Endothelial cell of umbilical vein (primary cell): ENCODE results near the gene PSMC3. TPM values are rescaled to one million over a fixed set of nuclear protein-coding genes. Genes with fewer than 3 reads are reported as not detected.

Experiments used
- BruUV-seq: library from RNA; stranded (reverse); fragments of 400-500 nt; replicated peaks from 2 replicates; lab custom pipeline; 2021; lab: Mats Ljungman, UMichigan
- CTCF ChIA-PET: fragments of 300-600, 350-600 bp; sonication (Branson Sonifier 250); formaldehyde crosslinking; loops from one replicate; lab custom pipeline; 2021; ENCODE audit warnings: antibody characterized with exemption, inconsistent platforms; lab: Charles Lee
- POLR2A ChIA-PET: fragments of 300-600, 350-600 bp; sonication (Branson Sonifier 250); formaldehyde crosslinking; loops from one replicate; lab custom pipeline; 2021; ENCODE audit warnings: antibody characterized with exemption, inconsistent platforms; lab: Charles Lee
- DNase-seq: peaks from one replicate; pipeline ENCODE4 v3.0.0-alpha.2; 2011; ENCODE audit warnings: low read depth, low spot score
- FAIRE-seq: peaks from 2 replicates; lab custom pipeline; 2011; peaks lifted over from hg19 to GRCh38; lab: Jason Lieb, UNC
- H2AFZ ChIP-seq: 2 replicates; pipeline ENCODE4 v1.6.0; 2012; ENCODE audit warnings: low read depth, low read length, control low read depth, inconsistent platforms
- H3K27ac ChIP-seq: 2 replicates; pipeline ENCODE4 v1.5.1; 2011; ENCODE audit warnings: low read depth, mild to moderate bottlenecking, control low read depth, low read length, moderate library complexity; ENCODE audit not compliant: insufficient read depth
- H3K27me3 ChIP-seq, 2 experiments: 2 replicates each; pipeline versions ENCODE4 v1.6.0 to v1.6.1; 2011; ENCODE audit warnings: low read length in 2 of 2, mixed read lengths in 1 of 2; ENCODE audit not compliant: control insufficient read depth in 2 of 2, insufficient read depth in 2 of 2
- H3K36me3 ChIP-seq, 2 experiments: 2 replicates in 1 of 2; 3 replicates in 1 of 2; pipeline ENCODE4 v1.5.1; 2011; ENCODE audit warnings: low read length in 2 of 2, mild to moderate bottlenecking in 1 of 2, moderate library complexity in 1 of 2; ENCODE audit not compliant: control insufficient read depth in 2 of 2, insufficient read depth in 2 of 2; ENCODE audit errors: extremely low read depth in 1 of 2
- H3K4me1 ChIP-seq: 3 replicates; pipeline ENCODE4 v1.5.1; 2011; ENCODE audit warnings: mild to moderate bottlenecking, low read length; ENCODE audit not compliant: control insufficient read depth, insufficient read depth; ENCODE audit errors: extremely low read depth
- H3K4me2 ChIP-seq: 2 replicates; pipeline ENCODE4 v1.6.1; 2011; ENCODE audit warnings: low read length, control low read depth, mixed read lengths; ENCODE audit not compliant: insufficient read depth
- H3K4me3 ChIP-seq, 3 experiments: fragments of 200-600 bp in 1 of 3; sonication (generic), shearing (Covaris generic) in 1 of 3; replicated peaks in 1 of 3; 2 replicates each; pipeline ENCODE4 v1.5.1; 2011 to 2016; ENCODE audit warnings: control low read depth in 3 of 3, low read length in 3 of 3, mild to moderate bottlenecking in 2 of 3, inconsistent platforms in 1 of 3, low read depth in 1 of 3, moderate library complexity in 1 of 3; ENCODE audit not compliant: insufficient read depth in 1 of 3
- H3K79me2 ChIP-seq: 2 replicates; pipeline ENCODE4 v1.6.0; 2012; ENCODE audit warnings: low read length, inconsistent platforms; ENCODE audit not compliant: control insufficient read depth, insufficient read depth
- H3K9ac ChIP-seq: replicated peaks from 2 replicates; pipeline ENCODE3; 2011; ENCODE audit warnings: low read length, control low read depth; ENCODE audit not compliant: insufficient read depth; ENCODE audit errors: extremely low read depth
- H3K9me1 ChIP-seq: replicated peaks from 3 replicates; pipeline ENCODE4 v1.6.0; 2011; ENCODE audit warnings: mild to moderate bottlenecking, low read length; ENCODE audit not compliant: control insufficient read depth, insufficient read depth; ENCODE audit errors: extremely low read depth
- H3K9me3 ChIP-seq: replicated peaks from 2 replicates; pipeline ENCODE4 v1.5.1; 2012; ENCODE audit warnings: low read length, inconsistent platforms; ENCODE audit not compliant: control insufficient read depth, insufficient read depth
- H4K20me1 ChIP-seq: replicated peaks from 2 replicates; pipeline ENCODE3; 2011; ENCODE audit warnings: mild to moderate bottlenecking, low read length; ENCODE audit not compliant: control insufficient read depth, insufficient read depth; ENCODE audit errors: extremely low read depth
- CTCF ChIP-seq, 2 donors: IDR thresholded peaks; 1 replicate in 1 of 2; 2 replicates in 1 of 2; pipeline ENCODE4 v1.5.1; 2011; ENCODE audit warnings: low read length in 2 of 2, mild to moderate bottlenecking in 2 of 2, moderate library complexity in 2 of 2, control low read depth in 1 of 2, inconsistent platforms in 1 of 2, low read depth in 1 of 2; ENCODE audit not compliant: insufficient read depth in 1 of 2; ENCODE audit errors: extremely low read depth in 1 of 2
- EZH2 ChIP-seq: IDR thresholded peaks from 2 replicates; pipeline ENCODE4 v1.6.1; 2012; ENCODE audit warnings: borderline replicate concordance, low read depth, mild to moderate bottlenecking, moderate library complexity, low read length, inconsistent platforms; ENCODE audit not compliant: severe bottlenecking
- FOS ChIP-seq: IDR thresholded peaks from 2 replicates; pipeline ENCODE4 v1.6.1; 2011; ENCODE audit warnings: mild to moderate bottlenecking, low read length, moderate library complexity, borderline replicate concordance; ENCODE audit not compliant: insufficient read depth
- GATA2 ChIP-seq: IDR thresholded peaks from 2 replicates; pipeline ENCODE4 v1.7.0; 2011; ENCODE audit warnings: low read depth, mild to moderate bottlenecking, moderate library complexity, mixed read lengths, low read length; ENCODE audit not compliant: insufficient read length, insufficient read depth
- JUN ChIP-seq: IDR thresholded peaks from 2 replicates; pipeline ENCODE4 v1.6.1; 2011; ENCODE audit warnings: borderline replicate concordance, low read depth; ENCODE audit not compliant: insufficient read length, insufficient read depth
- MAX ChIP-seq: IDR thresholded peaks from 2 replicates; pipeline ENCODE4 v1.6.1; 2011; ENCODE audit not compliant: insufficient read depth, insufficient read length
- MYC ChIP-seq: IDR thresholded peaks from one replicate; pipeline ENCODE4 v1.6.1; 2011; ENCODE audit warnings: mild to moderate bottlenecking, low read depth, low read length
- POLR2A ChIP-seq: IDR thresholded peaks from 2 replicates; pipeline ENCODE4 v1.6.1; 2012; ENCODE audit warnings: low read depth, mild to moderate bottlenecking, control low read depth, low read length
- POLR2AphosphoS5 ChIP-seq: IDR thresholded peaks from 2 replicates; pipeline ENCODE4 v1.6.1; 2012; ENCODE audit warnings: low read depth, mild to moderate bottlenecking, control low read depth, low read length, moderate library complexity; ENCODE audit not compliant: insufficient read depth
- dilution Hi-C: fragments of 300-500 bp; cut with MboI; formaldehyde crosslinking; loops from one replicate; pipeline ENCODE4 v1.15.0; 2019; ENCODE audit warnings: low sequenced_read_pairs; ENCODE audit not compliant: extremely low pct_ligation_motif_present
- intact Hi-C: fragments of 100-400 bp; cut with micrococcal nuclease; formaldehyde crosslinking; loops from one replicate; pipeline ENCODE4 v1.10.0; 2022
- polyA plus RNA-seq, 4 experiments: library from polyadenylated mRNA; depleted of rRNA in 3 of 4; stranded (reverse) in 3 of 4; unstranded in 1 of 4; fragments of >200 nt; gene quantifications; 2 replicates each; pipeline versions ENCODE4 v1.2.1 to v1.2.3, GENCODE V29; 2011 to 2012; ENCODE audit warnings: missing spikeins in 1 of 4
- total RNA-seq: library from RNA; stranded (reverse); gene quantifications from 2 replicates; pipeline ENCODE4 v1.2.3, GENCODE V29; 2021

PSMC3 gene
- total and polyA plus RNA-seq, 2 donors (not counting 3 experiments of a cell fraction or from before 2014, with no cell fraction given), result 179 to 203 TPM

- no peaks in the 10 kb centered on the region for H3K36me3 ChIP-seq
- dilution Hi-C loops (no loop called here), intact Hi-C loops (loop anchor here (1.0 kb wide), 5 partner anchors 20 to 243 kb away; partner anchors contain the start of gene SLC39A13)
- H3K9me1 ChIP-seq, result no peaks in the 10 kb centered on the region
- BruUV-seq, result no TSS peak
- peaks cover 1% of the 10 kb centered on the region in 2 experiments for H3K27me3 ChIP-seq
- TF ChIP-seq POLR2A (no peak), FOS (peak; percentile 39), CTCF (IDR thresholded peaks at IDR 0.05; ENCODE audit: extremely low read depth in 1 of 2, insufficient read depth in 1 of 2, low read depth in 1 of 2, low read length in 2 of 2) (peak; percentile 90 to 99)
- no peaks in the 10 kb centered on the region for H3K9me3 ChIP-seq
- peak; percentile 76 for DNase-seq
- peaks cover 9% of the 10 kb centered on the region for H3K4me1 ChIP-seq
- CTCF ChIA-PET, result interaction anchor here (0.5 to 4.7 kb wide), 33 partner anchors 9 to 491 kb away, joined by 3 to 148 read pairs (median 4); partner anchors contain the start of genes ACP2, CELF1, PSMC3 and SLC39A13
- no peaks in the 10 kb centered on the region for H4K20me1 ChIP-seq
- POLR2A ChIA-PET, result no interaction called here
- peak overlapping the region; percentile 80 for H2AFZ ChIP-seq
- no peak overlapping the region for H3K4me2 ChIP-seq
- peak overlapping the region; percentile 44 for H3K27ac ChIP-seq
- no peak overlapping the region for H3K9ac ChIP-seq
- no peaks in the 10 kb centered on the region for H3K79me2 ChIP-seq
- FAIRE-seq, result peak; percentile 83
- no peak overlapping the region for H3K4me3 ChIP-seq
Observed at GRCh38 chr11:47373876-47374719, 52.1 kb downstream of the PSMC3 start.

GRCh38 chr11:47372422-47372821 is 53.8 kb downstream of the PSMC3 start:
- CTCF ChIA-PET, result interaction anchor here (1.2 to 4.7 kb wide), 5 partner anchors 17 to 76 kb away, joined by 3 to 148 read pairs (median 74); partner anchors contain the start of gene SLC39A13
- no peak for FAIRE-seq

More at GRCh38 chr11:47372422-47372821, 53.8 kb downstream of the PSMC3 start:
- H3K9me1 ChIP-seq, result no peaks in the 10 kb centered on the region
- no peaks in the 10 kb centered on the region for H3K79me2 ChIP-seq
- intact Hi-C loops, result no loop called here
- no peaks in the 10 kb centered on the region for H4K20me1 ChIP-seq
- peaks cover 9% of the 10 kb centered on the region for H3K4me1 ChIP-seq
- no peak for TF ChIP-seq POLR2A
- no peak for TF ChIP-seq POLR2AphosphoS5
- TF ChIP-seq CTCF (IDR thresholded peaks at IDR 0.05; ENCODE audit: extremely low read depth in 1 of 2, insufficient read depth in 1 of 2, low read depth in 1 of 2, low read length in 2 of 2), result no peak
- no peak for TF ChIP-seq MAX
- no peak for TF ChIP-seq FOS
- no peak for TF ChIP-seq GATA2
- TF ChIP-seq MYC, result no peak
- no peak for TF ChIP-seq EZH2
- TF ChIP-seq JUN, result no peak
- POLR2A ChIA-PET, result no interaction called here
- peaks cover 2 to 4% of the 10 kb centered on the region in 2 experiments for H3K27me3 ChIP-seq
- H2AFZ ChIP-seq, result no peak overlapping the region
- H3K4me3 ChIP-seq, result no peak overlapping the region
- DNase-seq, result no peak
- H3K4me2 ChIP-seq, result no peak overlapping the region
- dilution Hi-C loops, result no loop called here
- no peak overlapping the region for H3K9ac ChIP-seq
- H3K36me3 ChIP-seq, result no peaks in the 10 kb centered on the region
- no TSS peak for BruUV-seq
- H3K27ac ChIP-seq, result no peak overlapping the region
- H3K9me3 ChIP-seq, result no peaks in the 10 kb centered on the region
